K562 (cell line): Measurements from ENCODE around the gene PAX5. TPM values are rescaled to one million over a fixed set of nuclear protein-coding genes. Genes with fewer than 3 reads are reported as not detected.

Experiments
- ATAC-seq: fragments of 200-7000 bp; cut with Tn5 transposase; 3 replicates; pipeline ENCODE4 v1.9.1; 2020; ENCODE audit warnings: moderate library complexity
- BruUV-seq: library from RNA; stranded (reverse); fragments of 400-500 nt; replicated peaks from 2 replicates; lab custom pipeline; 2021; lab: Mats Ljungman, UMichigan
- CTCF ChIA-PET: fragments of 300-600 bp; formaldehyde crosslinking; extraction: SDS; loops from one replicate; lab custom pipeline; 2021; ENCODE audit warnings: low intra/inter-chr PET ratio; lab: Yijun Ruan, JAX
- POLR2A ChIA-PET: fragments of 300-600, 350-650 bp; sonication (Branson Sonifier 250); formaldehyde crosslinking; extraction: SDS; loops from one replicate; lab custom pipeline; 2021; ENCODE audit warnings: antibody characterized with exemption, inconsistent platforms; lab: Yijun Ruan, JAX
- DNase-seq, 4 experiments: peaks; one replicate each; pipeline versions ENCODE4 v3.0.0 to v3.0.0-alpha.2; 2011 to 2018; ENCODE audit warnings: low spot score in 3 of 4, mixed read lengths in 3 of 4; ENCODE audit errors: extremely low read depth in 1 of 4
- FAIRE-seq: peaks from 2 replicates; lab custom pipeline; 2011; peaks lifted over from hg19 to GRCh38; lab: Jason Lieb, UNC
- H2AFZ ChIP-seq: 2 replicates; pipeline ENCODE4 v1.6.0; 2011; ENCODE audit warnings: low read depth, low read length, control low read depth, inconsistent platforms
- H3K27ac ChIP-seq: fragments of 200-600 bp; 3 replicates; pipeline ENCODE4 v1.8.0; 2011; ENCODE audit warnings: low read depth, mild to moderate bottlenecking, control low read depth, inconsistent platforms, low read length, moderate library complexity, mixed read lengths; ENCODE audit errors: extremely low read depth
- H3K27me3 ChIP-seq, 2 experiments: fragments of 300-600 bp in 1 of 2; 2 replicates in 1 of 2; 3 replicates in 1 of 2; pipeline versions ENCODE4 v1.6.0 to v1.8.0; 2011; ENCODE audit warnings: inconsistent platforms in 2 of 2, low read length in 2 of 2, mild to moderate bottlenecking in 1 of 2, mixed read lengths in 1 of 2, moderate library complexity in 1 of 2; ENCODE audit not compliant: control insufficient read depth in 2 of 2, insufficient read depth in 2 of 2
- H3K36me3 ChIP-seq: fragments of 300-600 bp; 3 replicates; pipeline ENCODE4 v1.8.0; 2011; ENCODE audit warnings: mild to moderate bottlenecking, low read length, inconsistent platforms; ENCODE audit not compliant: control insufficient read depth, insufficient read depth
- H3K4me1 ChIP-seq, 2 experiments: fragments of 200-600 bp in 1 of 2; replicated peaks in 1 of 2; 2 replicates in 1 of 2; 3 replicates in 1 of 2; pipeline versions ENCODE4 v1.5.1 to v1.8.0; 2011; ENCODE audit warnings: inconsistent platforms in 2 of 2, low read length in 2 of 2, mild to moderate bottlenecking in 1 of 2, mixed read lengths in 1 of 2, moderate library complexity in 1 of 2; ENCODE audit not compliant: control insufficient read depth in 2 of 2, insufficient read depth in 2 of 2
- H3K4me2 ChIP-seq: 2 replicates; pipeline ENCODE4 v1.6.1; 2011; ENCODE audit warnings: low read length, control low read depth, inconsistent platforms, mixed read lengths; ENCODE audit not compliant: insufficient read depth
- H3K4me3 ChIP-seq: fragments of 200-600 bp; sonication (generic), shearing (Covaris generic); 2 replicates; pipeline ENCODE4 v1.5.1; 2016; ENCODE audit warnings: control low read depth, inconsistent platforms
- H3K79me2 ChIP-seq: fragments of 200-600 bp; 3 replicates; pipeline ENCODE4 v1.8.0; 2011; ENCODE audit warnings: low read length, inconsistent platforms; ENCODE audit not compliant: control insufficient read depth, insufficient read depth
- H3K9ac ChIP-seq, 2 experiments: 2 replicates each; pipeline versions ENCODE4 v1.6.0 to v1.6.1; 2011; ENCODE audit warnings: low read depth in 2 of 2, low read length in 2 of 2, control low read depth in 1 of 2, inconsistent platforms in 1 of 2, mild to moderate bottlenecking in 1 of 2, mixed read lengths in 1 of 2; ENCODE audit not compliant: insufficient read depth in 1 of 2
- H3K9me1 ChIP-seq: one replicate; pipeline ENCODE4 v1.6.0; 2011; ENCODE audit warnings: inconsistent platforms, mild to moderate bottlenecking, low read length, moderate library complexity; ENCODE audit not compliant: control insufficient read depth, insufficient read depth
- H3K9me3 ChIP-seq: replicated peaks from 2 replicates; pipeline ENCODE4 v1.5.1; 2011; ENCODE audit warnings: low read depth, low read length, inconsistent platforms; ENCODE audit not compliant: control insufficient read depth, insufficient read depth
- H4K20me1 ChIP-seq: replicated peaks from 2 replicates; pipeline ENCODE4 v1.6.1; 2011; ENCODE audit warnings: low read length, inconsistent platforms, mixed read lengths; ENCODE audit not compliant: control insufficient read depth, insufficient read depth
- CHCHD3 ChIP-seq: fragments of 250-450 bp; sonication (Bioruptor Pico); IDR thresholded peaks from 2 replicates; pipeline ENCODE4 v2.1.2; 2022; ENCODE audit warnings: mild to moderate bottlenecking
- FOXK1 ChIP-seq: sonication (generic); formaldehyde crosslinking; IDR thresholded peaks from 2 replicates; pipeline ENCODE4 v1.8.0; 2022; ENCODE audit warnings: missing genetic modification reagents, mild to moderate bottlenecking, borderline replicate concordance
- NFE2L1 ChIP-seq: fragments of 450-650 bp; IDR thresholded peaks from 2 replicates; pipeline ENCODE4 v1.6.1; 2016; ENCODE audit warnings: missing genetic modification characterization, low read depth, mild to moderate bottlenecking, missing compliant biosample characterization, moderate library complexity, borderline replicate concordance
- TGIF2 ChIP-seq: sonication (generic); formaldehyde crosslinking; IDR thresholded peaks from 2 replicates; pipeline ENCODE4 v1.8.1; 2022; ENCODE audit warnings: mild to moderate bottlenecking, missing genetic modification reagents, moderate library complexity
- ZNF165 ChIP-seq: fragments of 250-450 bp; sonication (Bioruptor Pico); IDR thresholded peaks from 2 replicates; pipeline ENCODE4 v1.4.0; 2020; ENCODE audit warnings: borderline replicate concordance
- ZNF445 ChIP-seq: fragments of 250-450 bp; sonication (Bioruptor Pico); IDR thresholded peaks from 2 replicates; pipeline ENCODE4 v1.4.0; 2020; ENCODE audit warnings: low read depth, mild to moderate bottlenecking, moderate library complexity
- WGBS: fragments of 100-300 bp; shearing (Covaris generic); methylation state at CpG from one replicate; pipeline ENCODE4 v1.1.6; 2016; ENCODE audit warnings: low coverage, mixed read lengths; ENCODE audit not compliant: insufficient coverage; ENCODE audit errors: missing lambda C conversion rate; 5-methylcytosine and 5-hydroxymethylcytosine counted together
- in situ Hi-C: fragments of 300-500 bp; cut with MboI; formaldehyde crosslinking; loops from 4 replicates; pipeline ENCODE4 v1.15.0; 2018; ENCODE audit warnings: inconsistent platforms, mixed read lengths
- intact Hi-C: fragments of 100-400 bp; cut with micrococcal nuclease; formaldehyde crosslinking; loops from 2 replicates; pipeline ENCODE4 v1.14.2; 2022
- polyA plus RNA-seq, 8 experiments: library from polyadenylated mRNA; depleted of rRNA in 4 of 8; stranded (reverse) in 5 of 8; unstranded in 3 of 8; fragments of >200 nt; fragmentation: Nextera tagmentation in 2 of 8; fragmentation: Illumina TruSeq in 1 of 8; extraction: Ambion mirVana in 2 of 8; extraction: Trizol in 1 of 8; gene quantifications; 2 replicates each; pipeline versions ENCODE4 v1.2.1 to v1.2.3, GENCODE V29; 2011 to 2014; ENCODE audit warnings: inconsistent platforms in 1 of 8, missing spikeins in 1 of 8
- total RNA-seq, 7 experiments: library from RNA; depleted of rRNA in 6 of 7; stranded (reverse); fragments of >200 nt in 6 of 7; fragmentation: Illumina TruSeq in 2 of 7; extraction: Trizol in 2 of 7; gene quantifications; 2 replicates each; pipeline versions ENCODE4 v1.2.1 to v1.2.3, GENCODE V29; 2011 to 2021; ENCODE audit warnings: low replicate concordance in 1 of 7
- TF ChIP-seq, protein P1 (sequence below): fragments of 450-650 bp; IDR thresholded peaks from 2 replicates; pipeline ENCODE4 v1.6.1; 2016; ENCODE audit warnings: antibody characterized with exemption
- TF ChIP-seq, protein P2 (sequence below): fragments of 200-800 bp; sonication (Bioruptor generic); IDR thresholded peaks from 2 replicates; pipeline ENCODE4 v1.6.1; 2016; ENCODE audit warnings: missing genetic modification characterization, missing compliant biosample characterization

Gene PAX5
- total and polyA plus RNA-seq, 9 of the 15 experiments (the other 6 are each of a cell fraction or from before 2014, with no cell fraction given), result 0.03 to 0.09 TPM; not detected in 7

DNA sequence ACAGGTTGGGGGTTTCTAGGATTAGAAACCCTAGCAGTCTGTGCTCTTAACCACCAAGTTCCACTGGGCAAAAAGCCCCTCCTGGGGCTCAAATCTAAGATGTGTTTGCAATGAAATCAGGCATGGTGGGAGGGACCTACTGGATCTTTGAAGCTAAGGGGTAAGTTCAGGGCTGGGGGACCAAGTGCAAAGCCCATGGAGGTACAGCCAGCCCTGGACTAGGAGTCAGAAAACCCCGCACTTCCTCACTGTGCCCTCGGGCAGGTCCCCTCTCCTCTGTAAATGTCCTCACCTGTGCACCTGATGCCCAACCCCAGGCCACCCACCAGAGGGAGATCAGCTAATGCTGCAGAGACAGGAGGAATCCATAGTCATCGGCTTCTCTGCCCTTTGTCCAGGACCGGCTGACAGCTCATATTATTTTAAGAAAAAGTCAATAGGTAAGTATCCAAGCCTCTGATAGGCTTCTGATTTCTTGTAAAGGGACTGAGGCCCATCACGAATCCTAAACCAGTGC lies 138.3 kb downstream of the PAX5 start:
- Histone ChIP-seq H3K27ac (no peak overlapping the region), H4K20me1 (peaks cover 3% of the 10 kb centered on the region; the same call in 1 of the 2 replicates), H3K36me3 (no peaks in the 10 kb centered on the region), H3K79me2 (no peaks in the 10 kb centered on the region), H3K27me3 (peaks cover 7 to 70% of the 10 kb centered on the region in 2 experiments), H2AFZ (no peak overlapping the region), H3K4me1 (no peaks in the 10 kb centered on the region), H3K4me3 (no peak overlapping the region), H3K9me1 (no peaks in the 10 kb centered on the region), H3K4me2 (no peak overlapping the region), H3K9me3 (no peaks in the 10 kb centered on the region), H3K9ac (no peak overlapping the region)
- POLR2A ChIA-PET, result no interaction called here
- CTCF ChIA-PET, result no interaction called here
- ATAC-seq (no peak), FAIRE-seq (no peak), DNase-seq (no peak)
- WGBS, result 0% methylated on average over 4 of the region's 5 CpGs
- intact Hi-C loops, result no loop called here
- in situ Hi-C loops, result no loop called here
- no TSS peak for BruUV-seq
- TF ChIP-seq, protein P1, sequence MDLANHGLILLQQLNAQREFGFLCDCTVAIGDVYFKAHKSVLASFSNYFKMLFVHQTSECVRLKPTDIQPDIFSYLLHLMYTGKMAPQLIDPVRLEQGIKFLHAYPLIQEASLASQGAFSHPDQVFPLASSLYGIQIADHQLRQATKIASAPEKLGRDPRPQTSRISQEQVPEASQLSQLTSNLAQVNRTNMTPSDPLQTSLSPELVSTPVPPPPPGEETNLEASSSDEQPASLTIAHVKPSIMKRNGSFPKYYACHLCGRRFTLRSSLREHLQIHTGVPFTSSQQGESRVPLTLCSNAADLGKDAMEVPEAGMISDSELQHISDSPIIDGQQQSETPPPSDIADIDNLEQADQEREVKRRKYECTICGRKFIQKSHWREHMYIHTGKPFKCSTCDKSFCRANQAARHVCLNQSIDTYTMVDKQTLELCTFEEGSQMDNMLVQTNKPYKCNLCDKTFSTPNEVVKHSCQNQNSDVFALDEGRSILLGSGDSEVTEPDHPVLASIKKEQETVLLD, result no peak
- TF ChIP-seq FOXK1 (CRISPR knock-in tag) (no peak), CHCHD3 (CRISPR knock-in tag) (no peak), ZNF165 (CRISPR knock-in tag) (no peak), TGIF2 (no peak), ZNF445 (CRISPR knock-in tag) (no peak), NFE2L1 (tag) (no peak)
- TF ChIP-seq, protein P2, sequence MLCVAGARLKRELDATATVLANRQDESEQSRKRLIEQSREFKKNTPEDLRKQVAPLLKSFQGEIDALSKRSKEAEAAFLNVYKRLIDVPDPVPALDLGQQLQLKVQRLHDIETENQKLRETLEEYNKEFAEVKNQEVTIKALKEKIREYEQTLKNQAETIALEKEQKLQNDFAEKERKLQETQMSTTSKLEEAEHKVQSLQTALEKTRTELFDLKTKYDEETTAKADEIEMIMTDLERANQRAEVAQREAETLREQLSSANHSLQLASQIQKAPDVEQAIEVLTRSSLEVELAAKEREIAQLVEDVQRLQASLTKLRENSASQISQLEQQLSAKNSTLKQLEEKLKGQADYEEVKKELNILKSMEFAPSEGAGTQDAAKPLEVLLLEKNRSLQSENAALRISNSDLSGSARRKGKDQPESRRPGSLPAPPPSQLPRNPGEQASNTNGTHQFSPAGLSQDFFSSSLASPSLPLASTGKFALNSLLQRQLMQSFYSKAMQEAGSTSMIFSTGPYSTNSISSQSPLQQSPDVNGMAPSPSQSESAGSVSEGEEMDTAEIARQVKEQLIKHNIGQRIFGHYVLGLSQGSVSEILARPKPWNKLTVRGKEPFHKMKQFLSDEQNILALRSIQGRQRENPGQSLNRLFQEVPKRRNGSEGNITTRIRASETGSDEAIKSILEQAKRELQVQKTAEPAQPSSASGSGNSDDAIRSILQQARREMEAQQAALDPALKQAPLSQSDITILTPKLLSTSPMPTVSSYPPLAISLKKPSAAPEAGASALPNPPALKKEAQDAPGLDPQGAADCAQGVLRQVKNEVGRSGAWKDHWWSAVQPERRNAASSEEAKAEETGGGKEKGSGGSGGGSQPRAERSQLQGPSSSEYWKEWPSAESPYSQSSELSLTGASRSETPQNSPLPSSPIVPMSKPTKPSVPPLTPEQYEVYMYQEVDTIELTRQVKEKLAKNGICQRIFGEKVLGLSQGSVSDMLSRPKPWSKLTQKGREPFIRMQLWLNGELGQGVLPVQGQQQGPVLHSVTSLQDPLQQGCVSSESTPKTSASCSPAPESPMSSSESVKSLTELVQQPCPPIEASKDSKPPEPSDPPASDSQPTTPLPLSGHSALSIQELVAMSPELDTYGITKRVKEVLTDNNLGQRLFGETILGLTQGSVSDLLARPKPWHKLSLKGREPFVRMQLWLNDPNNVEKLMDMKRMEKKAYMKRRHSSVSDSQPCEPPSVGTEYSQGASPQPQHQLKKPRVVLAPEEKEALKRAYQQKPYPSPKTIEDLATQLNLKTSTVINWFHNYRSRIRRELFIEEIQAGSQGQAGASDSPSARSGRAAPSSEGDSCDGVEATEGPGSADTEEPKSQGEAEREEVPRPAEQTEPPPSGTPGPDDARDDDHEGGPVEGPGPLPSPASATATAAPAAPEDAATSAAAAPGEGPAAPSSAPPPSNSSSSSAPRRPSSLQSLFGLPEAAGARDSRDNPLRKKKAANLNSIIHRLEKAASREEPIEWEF, result no peak
